Iris pigment epithelial cell (primary cell): ENCODE results near the gene ZNFX1.

Experiments used
- DNase-seq: peaks from one replicate; pipeline ENCODE4 v3.0.0-alpha.2; 2011; ENCODE audit warnings: low read depth

Gene ZNFX1

DNA sequence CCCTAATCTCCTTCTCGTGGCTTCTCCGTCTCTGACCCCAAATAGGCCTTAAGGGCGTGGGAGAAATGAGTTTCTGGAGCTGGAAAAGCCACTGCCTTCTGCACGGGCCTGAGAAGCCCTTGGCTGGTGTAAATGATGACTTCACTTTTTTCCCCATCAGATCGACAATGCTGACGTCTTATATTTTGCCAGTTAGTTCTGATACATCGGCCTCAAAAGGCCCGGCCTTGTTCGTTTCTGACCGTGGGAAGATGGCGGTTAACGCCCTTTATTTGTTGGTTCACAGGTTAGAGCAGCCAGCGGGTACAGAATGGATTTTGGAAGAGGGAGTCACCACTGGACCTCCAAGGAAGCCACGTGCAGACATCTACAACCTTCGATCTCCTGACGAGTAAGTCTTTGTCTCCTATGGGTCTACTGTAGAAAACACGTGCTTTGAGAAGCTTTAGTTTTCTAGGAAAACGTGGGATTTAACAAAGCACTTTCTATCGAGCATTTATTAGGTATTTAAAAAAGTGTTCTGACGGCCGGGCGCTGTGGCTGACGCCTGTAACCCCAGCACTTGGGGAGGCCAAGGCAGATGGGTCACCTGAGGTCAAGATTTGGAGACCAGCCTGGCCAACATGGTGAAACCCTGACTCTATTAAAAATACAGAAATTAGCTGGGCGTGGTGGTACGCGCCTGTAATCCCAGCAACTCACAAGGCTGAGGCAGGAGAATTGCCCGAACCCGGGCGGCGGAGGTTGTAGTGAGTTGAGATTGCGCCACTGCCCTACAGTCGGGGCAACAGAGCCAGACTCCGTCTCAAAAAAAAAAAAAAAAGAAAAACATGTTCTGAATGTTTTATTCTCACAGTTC, 1.2 kb upstream of the ZNFX1 start:
- no peak for DNase-seq

DNA sequence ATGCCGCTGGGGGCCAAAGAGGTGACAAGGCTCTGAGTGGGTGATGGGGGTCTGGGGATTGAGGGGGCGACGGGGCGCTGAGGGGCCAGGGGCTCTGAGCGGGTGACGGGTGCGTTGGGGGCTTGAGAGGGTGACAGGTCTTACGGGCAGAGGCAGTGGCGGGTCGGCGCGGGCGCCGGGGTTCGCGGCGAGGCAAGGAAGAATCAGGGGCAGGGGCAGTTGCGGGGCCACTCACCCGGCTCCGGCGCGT, 146 bp downstream of the ZNFX1 start:
- no peak for DNase-seq

DNA sequence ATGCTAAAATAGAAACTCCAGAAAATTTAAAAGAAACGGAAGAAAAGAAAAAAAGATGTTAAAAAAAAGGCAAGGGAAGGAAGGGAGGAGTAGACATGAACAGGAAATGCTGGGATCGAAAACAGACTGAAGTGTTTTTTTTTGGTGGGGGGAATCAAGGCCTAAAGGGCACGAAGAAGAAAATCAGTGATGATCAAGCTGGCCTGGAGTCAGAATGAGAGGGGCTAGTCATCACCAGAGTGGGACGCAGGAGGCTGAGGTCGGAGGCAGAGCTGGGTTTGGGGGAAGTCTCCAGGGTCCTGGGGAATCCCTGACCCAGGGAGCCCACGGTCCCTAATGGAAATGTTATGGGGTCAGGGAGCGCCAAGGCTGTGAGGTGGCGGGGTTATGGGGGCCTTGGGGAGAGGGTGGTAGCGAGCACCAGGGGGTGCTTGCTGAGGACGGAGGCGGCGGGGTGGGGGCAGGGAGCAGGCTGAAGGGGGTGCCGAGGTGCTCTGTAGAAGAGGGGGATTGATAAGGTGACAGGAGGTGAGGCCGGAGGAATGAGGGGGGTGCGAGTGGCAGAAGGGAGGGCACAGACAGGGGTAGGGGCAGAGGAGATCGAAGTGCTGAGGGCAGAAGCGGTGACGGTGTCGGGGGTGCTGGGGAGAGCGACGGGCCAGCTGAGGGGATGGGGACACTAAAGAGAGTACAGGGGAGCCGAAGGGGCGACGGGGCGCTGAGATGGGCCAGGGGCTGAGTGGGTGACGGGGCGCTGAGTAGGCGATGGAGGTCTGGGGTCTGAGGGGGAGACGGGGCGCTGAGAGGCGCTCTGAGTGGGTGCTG, 684 bp downstream of the ZNFX1 start:
- no peak for DNase-seq

DNA sequence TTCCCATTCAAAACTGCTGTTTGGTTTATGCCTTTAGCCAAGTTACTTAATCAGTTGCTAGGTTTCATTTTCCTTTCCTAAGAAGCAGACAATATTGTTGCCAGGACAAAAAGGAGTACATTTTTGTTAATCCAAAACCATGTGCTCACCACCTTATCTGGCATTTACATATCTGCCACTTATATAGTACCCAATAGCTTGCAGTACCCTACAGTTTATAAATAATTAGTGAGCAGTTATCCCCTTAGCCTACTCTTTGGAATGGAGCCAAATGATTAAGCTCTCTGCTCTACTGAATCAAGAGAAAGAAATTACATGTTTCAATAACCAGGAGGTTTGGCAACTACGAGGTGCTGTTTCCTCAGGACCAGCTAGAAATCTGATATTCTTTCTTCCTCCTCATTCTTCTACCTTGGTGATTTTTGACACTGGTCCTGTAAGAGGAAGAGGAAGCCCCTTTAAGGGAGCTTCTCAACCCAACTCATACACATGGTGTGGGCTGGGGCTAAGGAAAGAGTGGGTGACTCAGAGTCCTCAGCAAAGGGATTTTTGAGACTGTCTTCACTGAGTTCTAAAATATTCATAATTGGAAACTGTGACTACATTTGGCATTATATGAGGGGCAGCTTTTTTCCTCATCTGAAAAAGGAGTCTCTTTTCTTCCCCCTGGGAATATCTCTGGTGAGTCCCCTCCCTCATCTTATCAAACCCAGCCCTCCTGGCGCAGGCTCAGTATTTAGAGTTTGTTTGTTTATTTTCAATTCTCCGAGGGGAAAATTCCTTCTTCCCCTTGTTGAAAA, 1.5 kb downstream of the ZNFX1 start:
- DNase-seq, result peak; percentile 75

DNA sequence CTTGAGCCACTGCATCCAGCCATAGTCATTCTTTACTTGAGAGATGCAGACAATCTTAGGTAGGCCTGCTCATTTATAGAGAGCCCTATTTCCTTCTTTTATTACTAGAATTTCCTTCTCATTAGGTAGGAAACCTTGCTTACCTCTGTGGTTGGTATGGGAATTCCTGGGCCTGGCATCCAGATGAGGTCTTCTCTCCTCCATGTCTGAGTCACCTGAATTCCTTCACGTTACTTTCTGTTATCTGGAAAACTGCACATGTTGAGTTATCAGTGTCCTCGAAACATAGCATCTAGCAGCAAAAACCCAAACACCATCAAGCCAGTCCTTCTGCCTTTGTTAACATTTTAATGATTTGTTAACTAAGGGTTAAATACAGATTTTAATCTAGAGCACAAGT, 2.2 kb downstream of the ZNFX1 start:
- no peak for DNase-seq

DNA sequence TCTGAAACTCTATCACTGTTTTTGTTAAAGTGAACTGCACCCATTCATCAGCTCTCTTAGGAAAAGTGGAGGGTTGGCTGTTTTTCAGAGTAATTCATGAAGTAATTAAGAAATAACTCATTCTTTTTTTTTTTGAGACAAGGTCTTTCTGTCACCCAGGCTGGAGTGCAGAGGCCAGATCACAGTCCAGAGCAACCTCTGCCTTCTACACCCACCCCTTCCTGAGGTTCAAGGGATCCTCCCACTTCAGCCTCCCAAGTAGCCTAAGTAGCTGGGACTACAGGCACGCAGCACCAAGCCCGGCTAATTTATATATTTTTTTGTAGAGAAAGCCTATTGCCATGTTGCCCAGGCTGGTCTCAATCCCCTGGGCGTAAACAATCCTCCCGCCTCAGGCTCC, 2.6 kb downstream of the ZNFX1 start:
- no peak for DNase-seq

DNA sequence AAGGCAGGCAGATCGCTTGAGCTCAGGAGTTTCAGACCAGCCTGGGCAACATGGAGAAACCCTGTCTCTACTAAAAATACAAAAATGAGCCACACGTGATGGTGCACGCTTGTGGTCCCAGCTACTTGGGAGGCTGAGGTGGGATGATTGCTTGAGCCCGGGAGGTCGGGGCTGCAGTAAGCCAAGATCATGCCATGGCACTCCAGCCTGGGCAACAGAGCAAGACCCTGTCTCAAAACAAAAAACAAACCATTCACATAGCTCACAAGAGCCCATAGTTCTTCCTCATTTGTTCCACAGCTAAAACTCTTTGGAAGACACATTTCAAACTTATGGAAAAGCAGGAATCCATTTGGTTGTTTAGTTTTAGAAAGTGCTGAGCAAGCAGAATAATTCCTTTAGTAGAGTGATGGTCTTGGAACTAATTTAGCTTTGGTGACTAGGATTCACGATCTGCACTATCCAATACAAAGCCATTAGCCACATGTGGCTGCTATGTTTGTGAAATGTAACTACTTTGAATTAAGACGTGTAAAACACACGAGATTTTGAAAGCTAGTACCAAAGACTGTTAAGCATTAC, 4.1 kb downstream of the ZNFX1 start:
- DNase-seq, result no peak

DNA sequence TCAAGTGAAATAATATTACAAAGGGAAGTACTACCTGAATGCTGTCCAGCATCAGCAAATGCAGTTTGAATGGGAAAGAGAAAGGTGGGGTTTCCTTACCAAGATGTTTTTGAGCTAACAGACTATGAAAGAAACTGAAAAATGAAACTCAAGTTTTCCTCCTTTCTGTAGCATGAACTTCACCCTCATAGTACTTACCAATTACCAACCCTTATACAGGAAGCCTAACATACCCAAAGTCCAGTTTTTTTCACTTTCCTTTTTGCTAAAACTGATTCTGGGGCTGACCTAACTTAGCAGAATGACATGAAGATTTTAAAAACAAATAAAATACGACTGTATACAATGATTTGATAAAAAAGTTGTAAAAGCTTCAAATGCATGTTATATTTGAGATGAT, 5.2 kb downstream of the ZNFX1 start:
- DNase-seq, result no peak

DNA sequence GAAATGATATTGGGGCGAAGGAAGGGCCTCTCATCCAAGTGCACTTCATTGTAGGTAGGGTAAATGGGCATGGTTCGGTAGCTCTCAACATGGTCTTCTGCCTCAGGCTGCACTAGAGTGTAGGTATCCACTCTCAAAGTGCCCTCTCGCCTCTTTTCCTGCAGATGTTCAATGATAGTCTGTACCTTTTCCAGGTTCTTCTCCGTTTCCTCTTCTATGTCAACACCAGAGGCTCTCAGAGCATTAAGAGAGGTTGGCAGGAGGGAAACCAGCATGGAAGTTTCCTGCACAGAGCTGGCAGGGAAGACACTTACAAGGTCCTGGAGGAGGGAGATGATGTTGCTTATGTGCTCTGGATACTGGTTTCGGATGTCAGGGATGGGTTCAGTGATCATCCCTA, 7.1 kb downstream of the ZNFX1 start:
- no peak for DNase-seq

DNA sequence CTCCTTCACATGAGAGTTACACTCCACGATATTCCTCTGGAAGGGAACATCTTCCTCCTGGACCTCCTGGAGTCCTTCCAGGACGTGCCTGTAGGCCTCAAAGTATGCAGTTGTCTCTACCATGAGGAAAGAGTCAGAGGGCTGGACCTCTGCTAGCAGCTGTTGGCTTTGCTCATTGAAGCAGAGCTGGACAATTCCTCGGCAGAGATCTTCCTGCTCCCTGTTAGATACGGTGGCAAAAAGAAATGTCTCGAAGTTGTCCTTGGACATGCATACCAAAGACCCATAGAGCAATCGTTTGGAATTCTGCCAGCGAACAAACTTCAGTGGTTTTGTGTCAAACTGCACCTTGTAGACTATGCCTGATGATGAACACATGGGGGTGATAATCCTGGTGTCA, 7.7 kb downstream of the ZNFX1 start:
- no peak for DNase-seq

DNA sequence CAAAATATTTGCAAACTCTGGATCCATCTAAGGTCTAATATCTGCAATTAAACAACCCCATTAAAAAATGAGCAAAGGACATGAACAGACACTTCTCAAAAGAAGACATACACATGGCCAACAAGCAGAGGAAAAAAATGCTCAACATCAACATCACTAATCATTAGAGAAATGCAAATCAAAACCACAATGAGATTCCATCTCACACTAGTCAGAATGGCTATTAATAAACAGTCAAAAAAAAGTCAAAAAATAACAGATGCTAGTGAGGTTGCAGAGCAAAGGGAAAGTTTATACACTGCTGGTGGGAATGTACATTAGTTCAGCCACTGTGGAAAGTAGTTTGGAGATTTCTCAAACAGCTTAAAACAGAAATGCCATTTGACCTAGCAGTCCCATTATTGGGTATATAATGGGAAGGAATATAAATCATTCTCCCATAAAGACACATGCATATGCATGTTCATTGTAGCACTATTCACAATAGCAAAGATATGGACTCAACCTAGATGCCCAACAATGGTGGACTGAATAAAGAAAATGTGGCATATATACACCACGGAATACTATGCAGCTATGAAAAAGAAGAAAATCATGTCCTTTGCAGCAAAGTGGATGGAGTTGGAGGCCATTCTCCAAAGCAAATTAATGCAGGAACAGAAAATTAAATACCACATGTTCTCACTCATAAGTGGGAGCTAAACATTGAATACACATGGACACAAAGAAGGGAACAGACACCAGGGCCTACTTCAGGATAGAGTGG, 9.1 kb downstream of the ZNFX1 start:
- DNase-seq, result peak; percentile 71

DNA sequence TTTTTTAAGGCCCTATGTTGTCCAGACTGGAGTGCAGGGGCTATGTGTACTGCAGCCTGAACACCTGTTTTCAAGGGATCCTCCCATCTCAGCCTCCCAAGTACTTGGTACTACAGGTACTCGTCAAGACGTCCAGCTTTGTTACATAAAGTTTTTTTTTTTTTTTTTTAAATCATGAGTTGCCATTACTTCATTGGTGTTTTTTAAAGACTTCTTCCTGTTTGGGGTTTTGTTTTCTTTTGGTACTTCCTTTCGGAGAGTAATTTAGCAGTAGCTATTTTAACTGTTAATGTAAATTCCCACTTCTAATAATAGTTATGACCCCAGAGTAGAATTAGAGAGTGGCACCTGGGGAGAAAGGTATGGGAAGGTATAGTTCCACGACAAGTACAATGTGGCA, 10.5 kb downstream of the ZNFX1 start:
- DNase-seq, result no peak

DNA sequence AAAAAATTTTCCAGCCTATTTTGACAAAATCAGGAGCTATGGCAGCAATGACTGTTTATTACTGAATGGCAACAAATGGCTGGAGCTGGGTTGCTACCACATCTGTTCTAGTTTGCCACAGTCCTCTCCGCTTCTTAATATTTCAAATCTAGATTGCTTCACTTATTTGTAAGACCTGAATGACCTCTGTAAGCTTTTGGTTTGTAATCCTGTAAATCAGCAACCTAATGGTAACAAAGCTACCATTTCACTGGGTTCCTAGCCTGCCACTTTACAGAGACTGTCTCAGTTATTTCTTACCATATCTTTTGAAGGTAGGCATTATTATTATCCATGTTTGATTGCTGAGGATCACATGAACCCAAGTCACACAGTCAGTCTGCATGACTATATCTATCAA, 15.4 kb downstream of the ZNFX1 start:
- DNase-seq, result no peak

DNA sequence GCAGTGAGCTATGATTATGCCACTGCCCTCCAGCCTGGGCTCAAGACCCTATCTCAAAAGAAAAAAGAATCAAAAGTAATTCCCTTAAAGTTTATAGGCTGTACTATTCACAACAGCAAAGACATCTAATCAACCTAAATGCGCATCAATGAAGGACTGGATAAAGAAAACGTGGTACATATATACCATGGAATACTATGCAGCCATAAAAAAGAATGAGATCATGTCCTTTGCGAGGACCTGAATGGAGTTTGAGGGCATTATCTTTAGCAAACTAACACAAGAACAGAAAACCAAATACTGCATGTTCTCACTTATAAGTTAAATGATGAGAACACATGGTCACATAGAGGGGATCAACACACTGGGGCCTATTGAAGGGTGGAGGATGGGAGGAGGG, 16.7 kb downstream of the ZNFX1 start:
- DNase-seq, result no peak

DNA sequence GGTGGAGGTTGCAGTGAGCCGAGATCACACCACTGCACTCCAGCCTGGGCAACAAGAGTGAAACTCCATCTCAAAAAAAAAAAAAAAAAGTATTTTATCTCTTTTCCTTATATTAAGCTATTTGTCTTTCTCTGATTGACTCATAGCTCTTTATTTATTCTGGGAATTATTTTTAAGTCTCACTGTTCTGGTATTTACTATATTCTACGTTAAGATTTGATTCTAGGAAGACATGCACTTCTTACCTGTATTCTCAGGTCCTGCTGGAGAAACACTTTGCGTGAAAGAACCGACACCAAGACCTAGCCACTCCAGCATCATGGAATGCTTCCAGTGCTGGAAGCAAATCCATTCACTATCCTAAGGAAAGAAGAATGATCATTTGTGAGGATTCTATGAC, 17.6 kb downstream of the ZNFX1 start:
- no peak for DNase-seq

DNA sequence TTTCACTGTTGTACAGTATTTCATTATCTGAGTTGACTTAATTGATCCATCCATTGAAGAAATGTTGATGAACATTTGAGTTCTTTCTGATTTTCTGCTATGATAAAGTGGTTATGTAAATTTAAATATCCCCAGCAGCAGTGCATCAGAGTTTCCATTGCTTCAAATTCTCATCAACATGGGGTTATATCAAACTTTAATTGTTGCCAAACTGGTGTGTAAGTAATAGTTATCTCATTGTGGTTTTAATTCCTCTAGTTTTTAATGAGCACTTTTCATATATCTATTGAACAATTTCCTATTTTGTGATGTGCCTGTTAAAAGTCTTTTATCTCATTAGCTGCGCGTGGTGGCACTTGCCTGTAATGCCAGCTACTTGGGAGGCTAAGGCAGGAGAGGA, 18.1 kb downstream of the ZNFX1 start:
- DNase-seq, result no peak

DNA sequence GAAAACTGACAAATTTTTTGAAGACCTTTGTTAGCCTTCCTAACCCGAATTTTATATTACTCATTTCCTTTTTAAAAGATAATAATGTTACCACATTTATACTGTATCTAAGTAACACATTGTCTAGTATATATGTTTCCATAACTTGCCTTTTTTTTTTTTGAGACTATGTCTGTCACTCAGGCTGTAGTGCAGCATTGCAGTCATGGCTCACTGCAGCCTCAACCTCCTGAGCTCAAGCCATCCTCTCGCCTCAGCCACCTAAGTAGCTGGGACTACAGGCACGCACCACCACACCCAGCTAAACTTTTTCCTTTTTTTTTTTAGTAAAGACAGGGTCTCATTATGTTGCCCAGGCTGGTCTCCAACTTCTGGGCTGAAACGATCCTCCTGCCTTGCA, 18.6 kb downstream of the ZNFX1 start:
- no peak for DNase-seq

DNA sequence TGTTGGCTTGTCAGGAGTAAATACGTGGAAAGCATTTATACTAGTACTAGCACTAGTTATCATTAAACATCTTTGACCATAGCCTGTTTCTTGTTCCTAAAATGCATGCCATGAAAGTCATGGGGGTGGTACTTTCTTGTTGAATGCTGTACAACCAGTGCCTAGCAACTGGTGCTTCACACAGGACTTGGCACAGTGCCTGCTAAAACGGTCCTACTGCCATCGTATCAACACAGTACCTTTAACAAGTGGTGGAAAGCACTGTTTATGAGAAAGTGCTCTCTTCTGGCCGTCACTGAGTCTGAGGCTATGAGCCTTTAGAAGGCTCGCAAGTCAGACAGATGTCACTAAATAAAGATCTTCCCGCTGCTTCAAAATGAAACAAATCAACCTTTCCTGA, 21.6 kb downstream of the ZNFX1 start:
- no peak for DNase-seq

DNA sequence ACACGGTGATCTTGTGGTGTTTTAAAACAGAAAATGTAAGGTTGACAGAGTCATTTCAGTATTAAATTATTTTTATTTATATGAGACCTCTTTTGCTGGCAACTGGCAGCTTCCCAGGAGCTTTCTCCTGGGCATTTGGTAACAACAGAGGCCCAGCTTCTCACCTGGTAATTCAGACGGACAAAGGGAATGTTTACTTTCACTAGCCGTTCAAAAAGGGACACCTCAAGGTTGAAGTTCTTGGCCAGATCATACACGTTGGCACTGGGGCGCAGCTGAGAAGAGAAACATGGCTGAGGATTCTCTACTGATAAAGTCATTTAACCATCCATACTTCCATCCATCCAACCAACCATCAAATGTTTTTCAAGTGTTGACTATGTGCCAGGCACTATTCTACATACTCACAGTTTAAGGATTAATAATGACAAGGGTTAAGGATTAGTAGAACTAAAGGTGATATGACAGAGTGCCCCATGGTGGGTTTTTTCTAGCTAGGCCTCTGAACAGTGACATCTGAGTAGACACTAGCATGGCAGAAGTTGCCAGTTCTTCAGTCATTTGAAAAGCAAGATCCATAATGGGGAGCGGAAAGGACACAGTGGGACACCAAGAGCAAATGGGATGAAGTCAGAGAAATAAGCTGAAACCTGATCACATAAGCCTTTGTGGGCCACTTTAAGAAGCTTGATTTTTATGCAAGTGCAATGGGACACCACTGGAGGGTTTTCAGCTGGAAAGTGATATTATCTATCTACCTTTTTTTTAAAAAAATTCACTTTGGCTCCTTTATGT, 25.1 kb downstream of the ZNFX1 start:
- DNase-seq, result no peak

DNA sequence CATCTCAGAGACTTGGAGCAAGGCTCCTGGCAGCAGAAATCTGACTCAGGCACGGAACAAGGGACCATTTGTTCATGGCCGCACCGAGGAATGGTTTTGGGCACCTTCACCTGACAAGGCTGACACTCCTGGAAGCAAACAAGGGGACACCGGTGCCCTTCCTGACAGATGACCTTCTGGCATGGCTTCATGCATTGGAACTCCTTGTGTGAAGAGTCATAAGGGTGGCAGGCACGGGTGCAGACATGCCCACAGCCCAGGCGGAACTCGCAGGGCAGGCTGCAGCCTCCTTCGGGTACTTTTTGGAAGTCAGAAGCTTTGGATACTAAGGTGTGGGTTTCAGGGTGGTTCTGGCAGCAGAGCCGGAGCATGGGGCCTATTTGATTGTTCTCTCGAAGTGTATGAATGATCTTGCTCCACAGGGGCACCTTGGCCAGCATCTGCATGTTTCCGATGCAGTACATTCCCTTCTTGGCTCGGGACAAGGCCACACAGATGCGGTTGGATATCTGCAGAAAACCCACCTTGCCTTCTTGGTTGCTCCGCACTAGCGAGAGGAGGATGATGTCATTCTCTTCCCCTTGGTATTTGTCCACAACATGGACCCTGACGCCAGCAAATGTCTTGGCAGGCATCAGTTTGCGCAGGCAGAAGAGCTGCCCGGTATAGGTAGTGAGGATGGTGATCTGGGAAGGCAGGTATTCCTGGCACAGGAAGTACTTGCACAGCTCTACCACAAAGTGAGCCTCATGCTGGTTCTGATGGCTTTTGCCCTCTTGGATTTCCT, 28.8 kb downstream of the ZNFX1 start:
- no peak for DNase-seq
